ENCODE data around the gene CDC37L1.
A peak's percentile ranks its signal among the peaks of the same experiment; 100 is the strongest.

CDC37L1 gene

GRCh38 chr9:4741365-4742089 is 62.2 kb downstream of the CDC37L1 start:
- H3K9me3 ChIP-seq (ENCODE audit: severe bottlenecking) = no peaks in the 10 kb centered on the region
- TF ChIP-seq CTCF (IDR thresholded peaks at IDR 0.05; ENCODE audit: low read depth, low read length) = no peak
- peaks cover 6% of the 10 kb centered on the region; the same call in 1 of the 2 replicates for H3K36me3 ChIP-seq
- peak overlapping the region; percentile 62 for H3K27ac ChIP-seq
- peak overlapping the region; percentile 50 for H3K4me3 ChIP-seq (ENCODE audit: low read depth, low read length)
- no peak for DNase-seq
- no peaks in the 10 kb centered on the region for H3K27me3 ChIP-seq (ENCODE audit: insufficient read depth, low read depth, severe bottlenecking)

- Histone ChIP-seq H3K27ac (no peak overlapping the region), H3K4me3 (ENCODE audit: low read depth, low read length) (no peak overlapping the region), H3K36me3 (peaks cover 6% of the 10 kb centered on the region; the same call in 1 of the 2 replicates), H3K9me3 (ENCODE audit: severe bottlenecking) (no peaks in the 10 kb centered on the region), H3K27me3 (ENCODE audit: insufficient read depth, low read depth, severe bottlenecking) (no peaks in the 10 kb centered on the region)
- no peak for DNase-seq
- TF ChIP-seq CTCF (IDR thresholded peaks at IDR 0.05; ENCODE audit: low read depth, low read length) = no peak
These were observed 62.9 kb downstream of the CDC37L1 start for GRCh38 chr9:4742246-4742645.

GRCh38 chr9:4743131-4743875 is 63.9 kb downstream of the CDC37L1 start:
- no peak overlapping the region for H3K4me3 ChIP-seq (ENCODE audit: low read depth, low read length)
- peaks cover 2% of the 10 kb centered on the region; the same call in 1 of the 2 replicates for H3K36me3 ChIP-seq
- no peak for DNase-seq
- no peak for TF ChIP-seq CTCF (IDR thresholded peaks at IDR 0.05; ENCODE audit: low read depth, low read length)
- 0 out of 2 replicates have a peak overlapping the region, but pooled peaks have one; percentile 11 for H3K27ac ChIP-seq
- no peaks in the 10 kb centered on the region for H3K9me3 ChIP-seq (ENCODE audit: severe bottlenecking)
- H3K27me3 ChIP-seq (ENCODE audit: insufficient read depth, low read depth, severe bottlenecking) = no peaks in the 10 kb centered on the region

GRCh38 chr9:4746278-4747030 is 67.1 kb downstream of the CDC37L1 start:
- Histone ChIP-seq H3K36me3 (no peaks in the 10 kb centered on the region), H3K9me3 (ENCODE audit: severe bottlenecking) (no peaks in the 10 kb centered on the region), H3K4me3 (ENCODE audit: low read depth, low read length) (no peak overlapping the region), H3K27me3 (ENCODE audit: insufficient read depth, low read depth, severe bottlenecking) (no peaks in the 10 kb centered on the region), H3K27ac (no peak overlapping the region)
- TF ChIP-seq CTCF (IDR thresholded peaks at IDR 0.05; ENCODE audit: low read depth, low read length) = no peak
- no peak for DNase-seq

- no peak overlapping the region for H3K27ac ChIP-seq
- no peaks in the 10 kb centered on the region for H3K36me3 ChIP-seq
- no peaks in the 10 kb centered on the region for H3K27me3 ChIP-seq (ENCODE audit: insufficient read depth, low read depth, severe bottlenecking)
- DNase-seq = no peak
- TF ChIP-seq CTCF (IDR thresholded peaks at IDR 0.05; ENCODE audit: low read depth, low read length) = no peak
- no peaks in the 10 kb centered on the region for H3K9me3 ChIP-seq (ENCODE audit: severe bottlenecking)
- no peak overlapping the region for H3K4me3 ChIP-seq (ENCODE audit: low read depth, low read length)
These were observed 69.2 kb downstream of the CDC37L1 start for GRCh38 chr9:4748612-4749011.
